HFF-Myc (cell line): ENCODE data around the gene BAG5.

Experiments
- DNase-seq: peaks from one replicate; pipeline ENCODE4 v3.0.0-alpha.2; 2011; ENCODE audit warnings: low read depth; ENCODE audit errors: extremely low read depth
- H3K4me3 ChIP-seq: replicated peaks from 2 replicates; pipeline ENCODE4 v1.5.1; 2011; ENCODE audit warnings: low read depth, mild to moderate bottlenecking, control low read depth, low read length
- CTCF ChIP-seq: IDR thresholded peaks from 2 replicates; pipeline ENCODE4 v1.5.1; 2012; ENCODE audit warnings: mild to moderate bottlenecking, low read depth, low read length, control low read depth; ENCODE audit errors: missing control alignments

The BAG5 gene

GRCh38 chr14:103600503-103600902 lies 38.0 kb upstream of the BAG5 start:
- no peak overlapping the region for H3K4me3 ChIP-seq
- TF ChIP-seq CTCF, result no peak
- DNase-seq, result no peak

DNA sequence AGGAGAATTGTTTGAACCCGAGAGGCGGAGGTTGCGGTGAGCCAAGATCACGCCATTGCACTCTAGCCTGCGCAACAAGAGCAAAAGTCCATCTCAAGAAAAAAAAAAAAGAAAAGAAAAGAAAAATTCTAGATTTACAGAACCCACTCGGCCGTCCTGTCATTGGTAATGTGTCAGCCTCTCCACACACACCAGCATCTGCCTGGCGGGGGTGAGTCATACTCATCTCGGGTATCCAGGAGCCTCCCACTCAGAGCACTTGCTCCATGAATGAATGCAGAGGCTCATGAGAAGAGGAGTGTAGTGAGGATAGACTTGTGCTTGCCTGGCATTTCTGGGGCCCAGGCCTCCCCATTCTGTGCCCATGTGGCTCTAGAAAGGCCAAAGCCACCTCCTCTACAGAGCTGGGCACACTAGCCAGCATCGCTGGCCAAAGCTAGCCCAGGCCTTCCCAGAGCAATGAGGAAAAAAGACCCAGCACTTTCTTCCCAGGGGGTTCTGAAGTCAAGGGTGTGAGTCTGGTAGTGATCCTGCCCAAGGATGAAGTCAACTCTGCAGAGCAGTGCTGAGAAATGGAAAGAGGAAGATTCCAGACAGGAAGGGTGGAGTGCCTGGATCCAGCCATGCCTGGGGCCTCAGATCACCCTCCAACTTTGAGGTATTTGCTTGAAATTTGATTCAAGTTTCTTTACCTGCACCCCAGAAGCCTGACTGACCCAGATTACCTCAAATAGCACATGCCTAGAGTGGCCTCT lies 35.3 kb upstream of the BAG5 start:
- TF ChIP-seq CTCF, result no peak
- peak; percentile 87 for DNase-seq
- no peak overlapping the region for H3K4me3 ChIP-seq

- H3K4me3 ChIP-seq, result no peak overlapping the region
- DNase-seq, result no peak
- TF ChIP-seq CTCF, result no peak
Observed at GRCh38 chr14:103594265-103594664, 31.8 kb upstream of the BAG5 start.

DNA sequence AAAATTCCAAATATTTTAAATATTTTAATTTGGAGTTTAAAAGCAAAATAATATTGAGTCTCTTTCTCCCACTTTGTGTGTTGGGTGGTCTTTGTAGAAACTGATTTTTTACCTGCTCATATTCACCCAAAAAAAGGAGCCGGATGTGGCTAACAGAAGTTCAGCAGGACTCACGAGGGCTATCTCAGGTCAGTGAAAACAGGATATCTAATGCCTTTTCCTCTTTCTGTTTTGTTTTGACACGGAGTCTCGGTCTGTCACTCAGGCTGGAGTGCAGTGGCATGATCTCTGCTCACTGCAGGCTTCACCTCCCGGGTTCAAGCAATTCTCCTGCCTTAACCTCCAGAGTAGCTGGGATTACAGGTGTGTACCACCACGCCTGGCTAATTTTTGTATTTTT lies 31.1 kb upstream of the BAG5 start:
- no peak for DNase-seq
- TF ChIP-seq CTCF, result no peak
- H3K4me3 ChIP-seq, result no peak overlapping the region

- TF ChIP-seq CTCF, result no peak
- H3K4me3 ChIP-seq, result no peak overlapping the region
- DNase-seq, result no peak
Observed at GRCh38 chr14:103584326-103584915, 22.0 kb upstream of the BAG5 start.

DNA sequence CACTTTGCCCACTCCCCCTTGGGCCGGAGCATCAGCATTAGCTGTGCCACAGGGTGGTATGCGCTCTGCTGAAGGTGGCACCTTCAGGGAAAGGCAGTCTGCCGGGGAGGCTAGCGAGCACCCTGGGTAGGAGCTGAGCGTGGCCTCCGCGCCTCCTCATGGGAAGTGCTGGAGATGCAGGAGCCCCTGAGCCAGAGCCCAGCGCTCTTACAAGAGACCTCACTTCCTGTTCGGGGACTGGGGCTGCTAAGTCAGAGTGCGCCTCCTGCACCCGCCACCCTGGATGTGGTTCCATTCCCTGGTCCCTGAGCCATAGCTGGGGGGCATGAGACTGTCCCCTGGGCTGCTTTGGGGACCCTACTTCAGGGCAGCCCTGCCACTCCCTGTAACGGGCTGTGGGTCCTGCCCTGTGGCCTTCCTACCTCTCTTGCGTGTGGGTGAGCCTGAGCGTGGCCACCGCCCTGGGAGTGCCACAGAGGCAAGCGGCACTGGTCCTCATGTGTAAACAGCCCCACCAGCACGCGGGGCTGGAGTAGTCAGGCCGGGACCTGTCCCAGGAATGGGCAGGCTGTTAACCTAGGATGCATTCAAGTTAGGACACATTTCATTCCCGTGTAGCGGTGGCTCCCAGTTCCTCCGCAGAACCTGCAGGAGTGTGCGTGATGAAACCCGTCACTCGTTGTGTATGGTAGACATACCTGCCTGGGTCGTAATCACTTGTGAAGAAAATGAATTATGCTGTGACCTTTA lies 19.7 kb upstream of the BAG5 start:
- H3K4me3 ChIP-seq, result no peak overlapping the region
- no peak for TF ChIP-seq CTCF
- no peak for DNase-seq
